Measurements from ENCODE around the gene ZSCAN31. TPM values are rescaled to one million over a fixed set of nuclear protein-coding genes. Genes with fewer than 3 reads are reported as not detected.

The ZSCAN31 gene
- total and polyA plus RNA-seq, 4 donors: 5.6 to 13.1 (median 9.0) TPM

DNA sequence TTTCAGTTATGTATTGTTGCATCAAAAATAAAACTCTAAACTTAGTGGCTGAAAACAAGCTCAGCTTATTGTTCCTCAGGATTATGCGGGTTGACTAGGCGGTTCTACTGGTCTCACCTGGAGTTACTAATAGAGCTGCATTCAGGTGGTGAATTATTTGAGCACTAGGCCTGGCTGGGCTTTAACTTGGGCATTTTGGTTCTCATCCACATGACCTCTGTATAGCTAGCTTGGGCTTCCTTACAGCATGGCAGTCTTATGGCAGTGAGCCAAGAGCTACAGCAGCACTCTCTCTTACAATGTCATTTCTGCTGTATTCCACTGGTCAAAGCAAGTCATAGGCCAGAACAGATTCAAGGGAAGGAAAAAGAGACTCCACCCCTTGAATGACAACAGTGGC is 53.0 kb downstream of the ZSCAN31 start:
- DNase-seq (no peak), ATAC-seq (ENCODE audit: insufficient read depth, low FRiP score) (no peak)
- TF ChIP-seq, protein P1, sequence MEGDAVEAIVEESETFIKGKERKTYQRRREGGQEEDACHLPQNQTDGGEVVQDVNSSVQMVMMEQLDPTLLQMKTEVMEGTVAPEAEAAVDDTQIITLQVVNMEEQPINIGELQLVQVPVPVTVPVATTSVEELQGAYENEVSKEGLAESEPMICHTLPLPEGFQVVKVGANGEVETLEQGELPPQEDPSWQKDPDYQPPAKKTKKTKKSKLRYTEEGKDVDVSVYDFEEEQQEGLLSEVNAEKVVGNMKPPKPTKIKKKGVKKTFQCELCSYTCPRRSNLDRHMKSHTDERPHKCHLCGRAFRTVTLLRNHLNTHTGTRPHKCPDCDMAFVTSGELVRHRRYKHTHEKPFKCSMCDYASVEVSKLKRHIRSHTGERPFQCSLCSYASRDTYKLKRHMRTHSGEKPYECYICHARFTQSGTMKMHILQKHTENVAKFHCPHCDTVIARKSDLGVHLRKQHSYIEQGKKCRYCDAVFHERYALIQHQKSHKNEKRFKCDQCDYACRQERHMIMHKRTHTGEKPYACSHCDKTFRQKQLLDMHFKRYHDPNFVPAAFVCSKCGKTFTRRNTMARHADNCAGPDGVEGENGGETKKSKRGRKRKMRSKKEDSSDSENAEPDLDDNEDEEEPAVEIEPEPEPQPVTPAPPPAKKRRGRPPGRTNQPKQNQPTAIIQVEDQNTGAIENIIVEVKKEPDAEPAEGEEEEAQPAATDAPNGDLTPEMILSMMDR (IDR thresholded peaks at IDR 0.05; ENCODE audit: control extremely low read depth, extremely low read depth): no peak
- Histone ChIP-seq H3K36me3 (ENCODE audit: control insufficient read depth in 4 of 4, insufficient read depth in 4 of 4, low read length in 4 of 4) (peaks cover 8 to 20% (median 18%) of the 10 kb centered on the region in 4 donors), H3K4me1 (ENCODE audit: control insufficient read depth in 5 of 5, insufficient read depth in 5 of 5, low read length in 5 of 5) (peaks cover 0 to 12% (median 5%) of the 10 kb centered on the region in 5 donors), H3K27ac (ENCODE audit: low read depth in 1 of 2, low read length in 1 of 2) (no peak overlapping the region), H3K9me3 (ENCODE audit: control insufficient read depth in 4 of 4, insufficient read depth in 3 of 4, low read length in 3 of 4) (peaks cover 0 to 8% (median 0%) of the 10 kb centered on the region in 4 donors), H3K27me3 (ENCODE audit: control insufficient read depth in 3 of 3, insufficient read depth in 3 of 3, low read length in 2 of 3) (no peaks in the 10 kb centered on the region), H3K4me3 (no peak overlapping the region), H3K9ac (ENCODE audit: insufficient read depth in 1 of 2, low read length in 2 of 2) (no peak overlapping the region)
- WGBS, 2 donors: 96 to 100% methylated on average over 2 of the region's 2 CpGs

GRCh38 chr6:28281288-28282064 is 54.5 kb downstream of the ZSCAN31 start, which contains the start of gene PGBD1:
PGBD1 (plus strand) TSS chr6:28281572; CDS start chr6:28283814, 2,242 bp downstream.
- H3K4me3 ChIP-seq: peak within 1 kb of the TSS; percentile 69
- peaks cover 12 to 22% (median 17%) of the 10 kb centered on the region in 4 donors for H3K36me3 ChIP-seq (ENCODE audit: control insufficient read depth in 4 of 4, insufficient read depth in 4 of 4, low read length in 4 of 4)
- H3K9me3 ChIP-seq (ENCODE audit: control insufficient read depth in 4 of 4, insufficient read depth in 3 of 4, low read length in 3 of 4): peaks cover 0 to 8% (median 0%) of the 10 kb centered on the region in 4 donors
- no peaks in the 10 kb centered on the region for H3K27me3 ChIP-seq (ENCODE audit: control insufficient read depth in 3 of 3, insufficient read depth in 3 of 3, low read length in 2 of 3)
- H3K27ac ChIP-seq (ENCODE audit: low read depth in 1 of 2, low read length in 1 of 2): peak within 1 kb of the TSS; percentile 32 to 57
- TF ChIP-seq, protein P1 (IDR thresholded peaks at IDR 0.05; ENCODE audit: control extremely low read depth, extremely low read depth): no peak
- peak; percentile 90 for ATAC-seq (ENCODE audit: insufficient read depth, low FRiP score)
- H3K4me1 ChIP-seq (ENCODE audit: control insufficient read depth in 5 of 5, insufficient read depth in 5 of 5, low read length in 5 of 5): peaks cover 0 to 12% (median 5%) of the 10 kb centered on the region in 5 donors
- DNase-seq: peak; percentile 76 to 84 (median 82)
- 0 to 1% methylated on average over 50 of the region's 50 CpGs for whole genome bisulfite sequencing, 2 donors
- H3K9ac ChIP-seq (ENCODE audit: insufficient read depth in 1 of 2, low read length in 2 of 2): peak within 1 kb of the TSS; percentile 53 to 86

GRCh38 chr6:28280595-28281287 is 55.2 kb downstream of the ZSCAN31 start:
- Histone ChIP-seq H3K4me1 (ENCODE audit: control insufficient read depth in 5 of 5, insufficient read depth in 5 of 5, low read length in 5 of 5) (peaks cover 0 to 12% (median 5%) of the 10 kb centered on the region in 5 donors), H3K36me3 (ENCODE audit: control insufficient read depth in 4 of 4, insufficient read depth in 4 of 4, low read length in 4 of 4) (peaks cover 11 to 25% (median 20%) of the 10 kb centered on the region in 4 donors)

More at GRCh38 chr6:28280595-28281287, 55.2 kb downstream of the ZSCAN31 start:
- ATAC-seq (ENCODE audit: insufficient read depth, low FRiP score) (no peak), DNase-seq (no peak)
- peak overlapping the region; percentile 69 for H3K4me3 ChIP-seq
- H3K27ac ChIP-seq (ENCODE audit: low read depth in 1 of 2, low read length in 1 of 2): peak overlapping the region in 1 of 2 donors; percentile 57
- no peaks in the 10 kb centered on the region for H3K27me3 ChIP-seq (ENCODE audit: control insufficient read depth in 3 of 3, insufficient read depth in 3 of 3, low read length in 2 of 3)
- TF ChIP-seq, protein P1 (IDR thresholded peaks at IDR 0.05; ENCODE audit: control extremely low read depth, extremely low read depth): no peak
- H3K9ac ChIP-seq (ENCODE audit: insufficient read depth in 1 of 2, low read length in 2 of 2): no peak overlapping the region
- 36 to 38% methylated on average over 3 of the region's 3 CpGs for WGBS, 2 donors
- peaks cover 0 to 8% (median 0%) of the 10 kb centered on the region in 4 donors for H3K9me3 ChIP-seq (ENCODE audit: control insufficient read depth in 4 of 4, insufficient read depth in 3 of 4, low read length in 3 of 4)

Measured in lung (tissue), 12 donors.